Gastroesophageal sphincter (tissue), 4 donors: Measurements from ENCODE around the gene CD53. TPM values are rescaled to one million over a fixed set of nuclear protein-coding genes. Genes with fewer than 3 reads are reported as not detected.
"Not testable (repeated sequence)": the region's sequence is repeated elsewhere in the genome, so short reads cannot be mapped to it uniquely, and the experiment has no call there.

Experiments used
- ATAC-seq: fragments of 150-250 bp; one replicate; pipeline ENCODE4 v1.9.1; 2016; ENCODE audit warnings: mild to moderate bottlenecking, moderate library complexity
- H3K27ac ChIP-seq, 4 donors: fragments of 200-600 bp; sonication (generic) in 3 of 4; 1 replicate in 3 of 4; 2 replicates in 1 of 4; pipeline ENCODE4 v1.5.1; 2016 to 2019
- H3K27me3 ChIP-seq: fragments of 200-600 bp; sonication (generic); one replicate; pipeline ENCODE4 v1.5.1; 2019
- H3K36me3 ChIP-seq, 2 donors: fragments of 200-600 bp; sonication (generic); one replicate each; pipeline ENCODE4 v1.5.1; 2019; ENCODE audit warnings: control low read depth in 1 of 2
- H3K4me1 ChIP-seq, 3 donors: fragments of 200-600 bp; sonication (generic); 1 replicate in 2 of 3; 2 replicates in 1 of 3; pipeline ENCODE4 v1.5.1; 2016 to 2019; ENCODE audit warnings: control low read depth in 2 of 3
- H3K4me3 ChIP-seq, 2 donors: fragments of 200-600 bp; sonication (generic); one replicate each; pipeline ENCODE4 v1.5.1; 2019; ENCODE audit warnings: mild to moderate bottlenecking in 1 of 2, moderate library complexity in 1 of 2
- H3K9me3 ChIP-seq, 3 donors: fragments of 200-600 bp; sonication (generic); one replicate each; pipeline ENCODE4 v1.5.1; 2017 to 2019; ENCODE audit warnings: control low read depth in 2 of 3
- EP300 ChIP-seq: sonication (generic); formaldehyde crosslinking; IDR thresholded peaks from one replicate; pipeline ENCODE4 v1.6.1; 2017; ENCODE audit warnings: antibody characterized with exemption, mild to moderate bottlenecking
- POLR2A ChIP-seq, 2 donors: fragments of 450-650 bp; IDR thresholded peaks; one replicate each; pipeline ENCODE4 v1.6.1; 2017; ENCODE audit warnings: antibody characterized with exemption in 2 of 2, mild to moderate bottlenecking in 2 of 2, moderate library complexity in 1 of 2
- POLR2AphosphoS5 ChIP-seq: sonication (generic); formaldehyde crosslinking; IDR thresholded peaks from one replicate; pipeline ENCODE4 v1.6.1; 2017; ENCODE audit warnings: antibody characterized with exemption
- whole genome bisulfite sequencing, 2 donors: methylation state at CpG; one replicate each; pipeline ENCODE4 v1.1.5; 2018; ENCODE audit warnings: low coverage in 1 of 2; 5-methylcytosine and 5-hydroxymethylcytosine counted together
- total RNA-seq, 4 donors: library from RNA; depleted of rRNA; stranded (reverse); fragments of >200 nt; gene quantifications; one replicate each; pipeline ENCODE4 v1.1.0, GENCODE V29; 2016
- TF ChIP-seq, protein P1 (sequence below), 4 experiments: fragments of 200-600 bp in 2 of 4; fragments of 450-650 bp in 2 of 4; sonication (generic) in 1 of 4; IDR thresholded peaks; one replicate each; pipeline ENCODE4 v1.5.1; 2017 to 2019; ENCODE audit warnings: antibody characterized with exemption in 4 of 4, mild to moderate bottlenecking in 2 of 4, moderate library complexity in 2 of 4

Gene CD53, protein sequence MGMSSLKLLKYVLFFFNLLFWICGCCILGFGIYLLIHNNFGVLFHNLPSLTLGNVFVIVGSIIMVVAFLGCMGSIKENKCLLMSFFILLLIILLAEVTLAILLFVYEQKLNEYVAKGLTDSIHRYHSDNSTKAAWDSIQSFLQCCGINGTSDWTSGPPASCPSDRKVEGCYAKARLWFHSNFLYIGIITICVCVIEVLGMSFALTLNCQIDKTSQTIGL
- total RNA-seq, result 10 to 100 TPM in 3 of 4 donors, 1 to 10 TPM in 1; 8.1 to 48.1 (median 22.9) TPM

DNA sequence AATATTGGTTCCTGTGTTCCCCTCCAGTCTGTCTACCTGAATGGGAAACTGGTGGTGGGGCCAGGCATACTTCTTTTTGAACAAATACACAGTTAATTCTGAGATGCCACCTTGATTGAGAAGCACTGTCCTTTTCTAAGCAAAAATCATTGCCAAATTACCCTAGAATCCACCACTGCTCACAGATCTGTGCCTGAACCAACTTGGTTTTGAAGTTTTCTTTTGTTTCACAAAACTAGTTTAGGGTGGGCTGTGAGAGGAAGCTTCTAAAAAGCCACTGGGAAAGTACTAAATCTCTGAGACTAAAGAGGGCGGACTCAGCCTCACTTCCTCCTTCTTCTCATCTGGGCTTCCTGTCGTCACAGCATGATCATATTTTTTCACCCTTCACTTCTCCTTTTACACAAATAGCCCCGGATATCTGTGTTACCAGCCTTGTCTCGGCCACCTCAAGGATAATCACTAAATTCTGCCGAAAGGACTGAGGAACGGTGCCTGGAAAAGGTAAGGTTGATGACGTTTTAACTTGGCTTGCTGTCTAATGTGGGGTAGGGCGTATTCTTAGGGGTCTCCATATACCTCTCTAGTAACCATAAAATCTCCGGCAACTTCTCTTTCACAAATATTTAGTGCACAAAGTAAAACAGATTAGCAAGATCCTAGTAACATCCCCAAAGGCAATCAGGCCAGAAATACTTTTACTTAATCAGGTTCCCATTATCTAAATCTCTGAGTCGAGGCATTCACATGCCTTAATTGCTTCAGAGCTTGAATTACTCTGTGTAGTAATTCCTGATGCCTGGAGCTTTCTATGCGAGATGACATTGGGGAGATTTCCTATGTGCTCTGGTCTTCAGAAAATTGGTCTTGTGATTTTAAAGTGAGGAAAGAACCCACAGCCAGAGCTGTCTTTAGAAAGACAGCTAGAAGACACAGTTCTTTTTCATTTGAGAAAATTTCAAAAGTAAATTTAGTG lies at the start of gene CD53:
CD53 (plus strand) TSS at position 404 of the 976 bp plus-strand sequence. CDS start 18,261 bp downstream, outside the sequence.
- Histone ChIP-seq H3K4me3 (peak within 1 kb of the TSS; percentile 25 to 37), H3K27me3 (no peaks in the 10 kb centered on the region), H3K36me3 (no peaks in the 10 kb centered on the region), H3K4me1 (no peaks in the 10 kb centered on the region), H3K9me3 (peaks cover 0 to 8% (median 0%) of the 10 kb centered on the region in 3 donors), H3K27ac (peak within 1 kb of the TSS in 3 of 4 donors; percentile 41 to 43 (median 43))
- WGBS, 2 donors, result 46 to 62% methylated on average over 10 of the region's 11 CpGs
- ATAC-seq, result no peak
- TF ChIP-seq, protein P1, sequence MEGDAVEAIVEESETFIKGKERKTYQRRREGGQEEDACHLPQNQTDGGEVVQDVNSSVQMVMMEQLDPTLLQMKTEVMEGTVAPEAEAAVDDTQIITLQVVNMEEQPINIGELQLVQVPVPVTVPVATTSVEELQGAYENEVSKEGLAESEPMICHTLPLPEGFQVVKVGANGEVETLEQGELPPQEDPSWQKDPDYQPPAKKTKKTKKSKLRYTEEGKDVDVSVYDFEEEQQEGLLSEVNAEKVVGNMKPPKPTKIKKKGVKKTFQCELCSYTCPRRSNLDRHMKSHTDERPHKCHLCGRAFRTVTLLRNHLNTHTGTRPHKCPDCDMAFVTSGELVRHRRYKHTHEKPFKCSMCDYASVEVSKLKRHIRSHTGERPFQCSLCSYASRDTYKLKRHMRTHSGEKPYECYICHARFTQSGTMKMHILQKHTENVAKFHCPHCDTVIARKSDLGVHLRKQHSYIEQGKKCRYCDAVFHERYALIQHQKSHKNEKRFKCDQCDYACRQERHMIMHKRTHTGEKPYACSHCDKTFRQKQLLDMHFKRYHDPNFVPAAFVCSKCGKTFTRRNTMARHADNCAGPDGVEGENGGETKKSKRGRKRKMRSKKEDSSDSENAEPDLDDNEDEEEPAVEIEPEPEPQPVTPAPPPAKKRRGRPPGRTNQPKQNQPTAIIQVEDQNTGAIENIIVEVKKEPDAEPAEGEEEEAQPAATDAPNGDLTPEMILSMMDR (IDR thresholded peaks at IDR 0.05), result no peak
- TF ChIP-seq POLR2AphosphoS5, result no peak
- peak; percentile 33 to 43 for TF ChIP-seq POLR2A (IDR thresholded peaks at IDR 0.05)
- no peak for TF ChIP-seq EP300

DNA sequence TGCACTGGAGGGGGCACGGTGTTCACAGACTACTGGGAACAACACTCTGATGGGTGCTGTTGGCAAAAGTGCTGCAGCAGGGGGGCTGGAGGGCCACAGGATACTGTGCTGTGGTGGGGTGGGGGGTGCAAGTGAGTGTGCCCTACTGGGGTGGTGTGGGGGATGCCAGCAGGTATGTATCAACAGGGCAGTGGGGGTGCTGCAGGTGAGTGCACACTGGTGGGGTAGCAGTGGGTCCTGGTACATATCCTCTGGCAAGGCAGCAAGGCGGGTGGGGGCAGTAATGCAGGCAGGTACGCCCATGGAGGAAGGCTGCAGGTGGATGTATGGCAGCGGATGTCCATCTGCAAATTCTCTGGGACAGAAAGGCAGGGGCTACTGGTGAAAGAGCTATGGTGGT lies 48.8 kb upstream of the CD53 start:
- 69 to 75% methylated on average over 3 of the region's 4 CpGs for WGBS, 2 donors
- Histone ChIP-seq H3K36me3 (no peaks in the 10 kb centered on the region), H3K4me1 (no peaks in the 10 kb centered on the region), H3K27me3 (peaks cover 16% of the 10 kb centered on the region), H3K27ac (no peak overlapping the region), H3K4me3 (no peak overlapping the region), H3K9me3 (peaks cover 0 to 6% (median 0%) of the 10 kb centered on the region in 3 donors)
- no peak for ATAC-seq
- TF ChIP-seq POLR2AphosphoS5 (no peak), POLR2A (IDR thresholded peaks at IDR 0.05) (no peak), EP300 (no peak)
- TF ChIP-seq, protein P1 (IDR thresholded peaks at IDR 0.05), result no peak

DNA sequence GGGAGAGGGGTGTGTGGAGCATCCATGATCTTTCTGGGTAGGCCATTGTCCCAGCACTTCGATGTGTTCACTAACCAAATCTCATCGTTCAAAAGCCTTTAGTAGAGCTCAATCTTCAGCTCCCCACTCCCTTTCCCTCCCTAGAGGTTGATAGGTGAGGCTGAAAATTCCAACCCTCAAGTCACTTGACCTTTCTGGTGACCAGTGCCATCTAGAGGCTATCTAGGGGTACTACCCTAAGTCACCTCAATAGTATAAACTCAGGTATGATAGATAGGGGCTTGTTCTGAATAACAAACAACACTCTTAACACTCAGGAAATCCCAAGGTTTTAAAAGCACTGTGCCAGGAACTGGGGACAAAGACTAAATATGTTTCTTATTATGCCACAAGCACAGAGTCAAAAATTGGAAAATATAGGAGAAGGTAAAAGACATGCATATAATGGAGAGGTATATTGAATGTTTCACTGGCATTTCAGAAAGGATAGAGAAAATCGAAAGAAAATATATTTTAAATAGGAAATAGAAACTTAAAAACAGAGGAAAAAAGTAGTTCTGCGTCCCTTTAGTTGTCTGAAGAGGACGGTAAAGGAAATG lies 42.9 kb upstream of the CD53 start:
- no peak overlapping the region for H3K27ac ChIP-seq
- no peaks in the 10 kb centered on the region for H3K9me3 ChIP-seq
- H3K4me1 ChIP-seq, result no peaks in the 10 kb centered on the region
- no peak for ATAC-seq
- WGBS, 2 donors, result 48 to 49% methylated on average over 5 of the region's 5 CpGs
- TF ChIP-seq, protein P1 (IDR thresholded peaks at IDR 0.05), result peak in 1 of 4 experiments; percentile 22
- no peak for TF ChIP-seq POLR2AphosphoS5
- H3K27me3 ChIP-seq, result peaks cover under 1% of the 10 kb centered on the region
- H3K36me3 ChIP-seq, result no peaks in the 10 kb centered on the region
- H3K4me3 ChIP-seq, result no peak overlapping the region

DNA sequence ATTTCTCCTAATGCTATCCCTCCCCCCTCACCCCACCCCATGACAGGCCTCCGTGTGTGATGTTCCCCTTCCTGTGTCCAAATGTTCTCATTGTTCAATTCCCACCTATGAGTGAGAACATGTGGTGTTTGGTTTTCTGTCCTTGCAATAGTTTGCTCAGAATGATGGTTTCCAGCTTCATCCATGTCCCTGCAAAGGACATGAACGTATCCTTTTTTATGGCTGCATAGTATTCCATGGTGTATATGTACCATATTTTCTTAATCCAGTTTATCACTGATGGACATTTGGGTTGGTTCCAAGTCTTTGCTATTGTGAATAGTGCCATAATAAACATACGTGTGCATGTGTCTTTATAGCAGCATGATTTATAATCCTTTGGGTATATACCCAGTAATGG lies 39.2 kb upstream of the CD53 start:
- 69 to 81% methylated on average over 2 of the region's 3 CpGs for WGBS, 2 donors
- H3K4me3 ChIP-seq, ATAC-seq, H3K36me3 ChIP-seq, H3K4me1 ChIP-seq, H3K27me3 ChIP-seq, H3K9me3 ChIP-seq, H3K27ac ChIP-seq: not testable (repeated sequence)

DNA sequence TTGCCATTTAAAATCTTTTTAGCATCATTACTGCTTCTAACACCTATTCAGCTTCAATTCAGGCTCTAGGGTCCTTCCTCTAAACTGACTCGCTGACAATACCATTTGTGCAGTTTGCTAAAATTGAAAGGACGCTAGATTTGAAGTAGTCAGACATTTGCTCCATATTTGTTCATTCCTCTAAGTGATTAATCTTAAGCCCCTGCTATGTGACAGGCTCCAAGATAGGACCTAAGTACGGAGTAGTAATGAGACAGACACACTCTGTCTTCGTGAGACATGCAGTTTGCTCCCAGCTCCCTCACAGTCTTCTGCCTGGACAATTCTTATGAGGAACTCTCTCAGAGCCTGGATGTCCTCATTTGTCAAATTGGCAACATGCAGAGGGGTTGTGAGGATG lies 26.1 kb upstream of the CD53 start:
- 37 to 50% methylated on average over 2 to 4 of the region's 4 CpGs for WGBS, 2 donors
- ATAC-seq, result no peak
- TF ChIP-seq POLR2A (IDR thresholded peaks at IDR 0.05), result no peak
- no peak for TF ChIP-seq EP300
- TF ChIP-seq, protein P1 (IDR thresholded peaks at IDR 0.05), result no peak
- no peak for TF ChIP-seq POLR2AphosphoS5

More for the DNA sequence above, 26.1 kb upstream of the CD53 start:
- no peaks in the 10 kb centered on the region for H3K4me1 ChIP-seq
- H3K27ac ChIP-seq, result no peak overlapping the region
- H3K27me3 ChIP-seq, result no peaks in the 10 kb centered on the region
- no peak overlapping the region for H3K4me3 ChIP-seq
- H3K9me3 ChIP-seq, result no peaks in the 10 kb centered on the region
- H3K36me3 ChIP-seq, result no peaks in the 10 kb centered on the region
